EH (cell line): Measurements from ENCODE around the gene ZNF212.
"Not testable (repeated sequence)": the region's sequence is repeated elsewhere in the genome, so short reads cannot be mapped to it uniquely, and the experiment has no call there.

Source experiments
- DNase-seq: peaks from one replicate; pipeline ENCODE4 v3.0.0-alpha.2; 2015; ENCODE audit warnings: low read depth

Gene ZNF212

DNA sequence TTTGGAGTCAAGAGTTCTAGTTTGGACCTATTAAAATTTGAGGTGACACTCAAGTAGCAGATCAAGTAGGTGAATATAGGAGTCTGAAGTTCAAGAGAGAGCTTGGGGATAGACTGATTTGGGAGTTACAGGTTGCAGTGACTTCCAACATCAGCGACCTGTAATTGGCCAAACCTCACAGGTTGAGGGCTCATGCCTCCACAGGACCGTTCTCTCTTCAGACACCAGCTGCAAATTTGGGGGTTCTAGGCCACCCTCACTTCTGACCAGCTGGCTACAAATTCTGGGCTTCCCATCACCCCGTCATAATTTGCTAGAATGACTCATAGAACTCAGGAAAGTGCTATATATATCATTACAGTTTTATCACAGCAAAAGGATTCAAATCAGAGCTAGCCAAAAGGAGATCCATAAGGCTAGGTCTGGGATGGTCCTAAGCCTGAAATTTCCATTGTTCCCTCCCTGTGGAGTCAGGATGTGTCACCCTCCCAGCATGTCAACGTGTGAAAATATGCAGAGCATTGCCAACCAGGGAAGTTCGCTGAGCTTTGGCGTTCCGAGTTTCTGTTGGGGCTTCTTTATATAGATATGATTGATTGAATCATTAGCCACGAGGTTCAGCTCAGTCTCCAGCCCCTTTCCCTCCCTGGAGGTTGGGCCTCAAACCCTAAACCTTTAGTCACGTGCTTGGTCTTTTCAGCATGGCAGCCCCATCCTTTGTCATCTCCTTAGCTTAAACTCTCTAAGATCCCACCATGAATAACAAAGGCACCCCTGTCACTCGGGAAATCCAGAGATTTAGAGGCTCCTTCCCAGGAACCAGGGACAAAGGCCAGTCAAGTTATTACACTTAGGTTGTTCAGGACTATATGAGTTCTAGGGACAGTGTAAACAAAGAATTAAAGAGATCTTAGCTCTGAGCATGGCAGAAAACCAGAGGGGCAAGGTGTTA, 20.7 kb upstream of the ZNF212 start:
- DNase-seq = peak; percentile 34

- peak; percentile 96 for DNase-seq
Measured at GRCh38 chr7:149220534-149220933, 18.9 kb upstream of the ZNF212 start.

DNA sequence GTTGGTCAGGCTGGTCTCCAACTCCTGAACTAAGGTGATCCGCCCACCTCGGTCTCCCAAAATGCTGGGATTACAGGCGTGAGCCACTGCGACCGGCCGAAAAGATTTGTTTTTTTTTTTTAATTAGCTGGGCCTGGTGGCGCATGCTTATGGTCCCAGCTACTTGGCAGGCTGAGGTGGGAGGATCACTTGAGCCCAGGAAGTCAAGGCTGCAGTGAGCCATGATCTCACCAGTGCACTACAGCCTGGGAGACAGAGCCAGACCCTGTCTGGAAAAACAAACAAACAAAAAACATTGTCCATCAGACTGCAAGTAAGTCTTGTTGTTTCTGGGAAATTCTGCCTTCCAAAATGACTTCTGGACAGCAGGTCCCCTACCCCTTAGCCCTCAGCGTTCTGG, 16.3 kb upstream of the ZNF212 start:
- DNase-seq = no peak

DNA sequence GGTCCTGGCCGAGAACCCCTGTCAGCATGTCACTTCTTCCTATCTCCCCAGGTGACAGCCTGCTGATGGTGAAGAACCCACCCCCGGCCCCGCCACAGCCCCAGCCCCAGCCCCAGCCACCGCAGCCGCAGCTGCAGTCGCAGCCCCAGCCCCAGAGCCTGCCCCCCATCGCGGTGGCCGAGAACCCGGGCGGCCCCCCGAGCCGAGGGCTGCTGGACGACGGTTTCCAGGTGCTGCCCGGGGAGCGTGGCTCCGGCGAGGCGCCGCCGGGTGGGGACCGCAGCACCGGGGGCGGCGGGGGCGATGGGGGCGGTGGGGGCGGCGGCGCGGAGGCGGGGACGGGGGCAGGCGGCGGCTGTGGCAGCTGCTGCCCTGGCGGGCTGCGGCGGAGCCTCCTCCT, 15.7 kb upstream of the ZNF212 start:
- no peak for DNase-seq

DNA sequence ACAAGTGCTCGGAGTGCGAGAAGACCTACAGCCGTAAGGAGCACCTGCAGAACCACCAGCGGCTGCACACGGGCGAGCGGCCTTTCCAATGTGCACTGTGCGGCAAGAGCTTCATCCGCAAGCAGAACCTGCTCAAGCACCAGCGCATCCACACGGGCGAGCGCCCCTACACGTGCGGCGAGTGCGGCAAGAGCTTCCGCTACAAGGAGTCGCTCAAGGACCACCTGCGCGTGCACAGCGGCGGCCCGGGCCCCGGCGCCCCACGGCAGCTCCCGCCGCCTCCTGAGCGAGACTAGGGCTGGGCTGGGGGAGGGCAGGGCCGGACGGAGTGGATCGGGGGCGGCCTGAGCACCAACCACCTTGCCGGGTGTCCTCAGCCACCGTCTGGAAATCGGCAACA, 15.1 kb upstream of the ZNF212 start:
- no peak for DNase-seq

- DNase-seq = no peak
Measured at GRCh38 chr7:149225106-149225505, 14.3 kb upstream of the ZNF212 start.

GRCh38 chr7:149225656-149226055, 13.8 kb upstream of the ZNF212 start:
- DNase-seq = no peak

- not testable (repeated sequence) for DNase-seq
Measured at GRCh38 chr7:149226366-149226765, 13.1 kb upstream of the ZNF212 start.

GRCh38 chr7:149226840-149227494, 12.5 kb upstream of the ZNF212 start:
- DNase-seq = no peak

- no peak for DNase-seq
Measured at GRCh38 chr7:149228831-149229471, 10.5 kb upstream of the ZNF212 start.

GRCh38 chr7:149229526-149229925, 9.9 kb upstream of the ZNF212 start:
- DNase-seq = no peak

- no peak for DNase-seq
Measured at GRCh38 chr7:149232362-149232761, 7.1 kb upstream of the ZNF212 start.

- DNase-seq = peak; percentile 95
Measured at GRCh38 chr7:149233655-149234204, 5.7 kb upstream of the ZNF212 start.

DNA sequence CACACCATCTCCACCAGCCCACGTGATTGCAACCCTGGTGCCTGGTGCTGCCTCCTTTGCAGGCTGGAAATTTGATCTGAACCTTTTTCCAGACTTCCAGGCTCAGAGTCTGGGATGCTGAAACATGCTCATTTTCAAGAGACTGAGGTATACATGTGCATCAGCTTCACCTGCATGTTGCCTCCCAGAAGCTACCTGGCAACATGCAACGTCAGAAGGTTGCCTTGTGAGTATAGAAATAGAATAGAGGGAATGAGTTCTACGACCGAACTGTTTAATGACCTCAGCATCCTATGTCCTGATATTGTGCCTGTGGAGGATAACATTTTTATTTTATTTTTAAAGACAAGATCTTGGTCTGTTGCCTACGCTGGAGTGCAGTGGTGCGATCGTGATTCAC, 1.9 kb upstream of the ZNF212 start:
- DNase-seq = no peak

- no peak for DNase-seq
Measured at GRCh38 chr7:149238051-149238450, 1.4 kb upstream of the ZNF212 start.

DNA sequence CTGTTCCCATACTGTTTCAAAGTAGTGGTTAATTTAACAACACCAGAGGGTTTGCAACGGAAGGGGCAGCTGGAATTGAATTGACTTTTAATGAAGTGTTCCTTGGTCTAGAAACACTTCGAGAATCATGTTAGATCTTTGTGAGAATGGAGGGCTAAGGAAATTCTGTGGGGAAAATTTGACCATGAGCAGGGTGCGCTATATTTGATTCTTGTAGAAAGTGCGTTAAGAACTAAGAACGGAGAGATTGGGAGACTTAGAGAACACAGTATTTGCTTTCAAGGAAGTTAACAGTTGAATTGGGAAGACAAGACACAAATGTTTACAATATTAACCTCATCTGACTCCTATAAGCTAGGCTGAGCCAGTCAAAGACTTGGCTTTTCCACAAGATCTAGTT, 1.2 kb downstream of the ZNF212 start:
- DNase-seq = no peak

- DNase-seq = no peak
Measured at GRCh38 chr7:149241696-149242095, 2.2 kb downstream of the ZNF212 start.

DNA sequence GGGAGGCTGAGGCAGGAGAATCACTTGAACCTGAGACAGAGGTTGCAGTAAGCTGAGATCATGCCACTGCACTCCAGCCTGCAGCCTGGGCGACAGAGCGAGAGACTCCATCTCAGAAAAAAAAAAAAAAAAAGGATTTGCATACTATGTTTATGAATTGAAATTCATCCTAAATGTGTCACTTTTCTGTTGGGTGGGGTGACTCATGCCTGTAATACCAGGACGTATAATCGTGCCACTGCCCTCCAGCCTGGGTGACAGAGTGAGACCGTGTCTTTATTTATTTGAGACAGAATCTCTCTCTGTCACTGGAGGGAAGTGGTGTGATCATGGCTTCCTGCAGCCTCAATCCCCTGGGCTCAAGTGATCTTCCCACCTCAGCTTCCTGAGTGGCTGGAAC, 5.8 kb downstream of the ZNF212 start:
- DNase-seq = peak; percentile 77

GRCh38 chr7:149245744-149246143, 6.3 kb downstream of the ZNF212 start:
- no peak for DNase-seq

GRCh38 chr7:149248777-149249176, 9.3 kb downstream of the ZNF212 start:
- no peak for DNase-seq

DNA sequence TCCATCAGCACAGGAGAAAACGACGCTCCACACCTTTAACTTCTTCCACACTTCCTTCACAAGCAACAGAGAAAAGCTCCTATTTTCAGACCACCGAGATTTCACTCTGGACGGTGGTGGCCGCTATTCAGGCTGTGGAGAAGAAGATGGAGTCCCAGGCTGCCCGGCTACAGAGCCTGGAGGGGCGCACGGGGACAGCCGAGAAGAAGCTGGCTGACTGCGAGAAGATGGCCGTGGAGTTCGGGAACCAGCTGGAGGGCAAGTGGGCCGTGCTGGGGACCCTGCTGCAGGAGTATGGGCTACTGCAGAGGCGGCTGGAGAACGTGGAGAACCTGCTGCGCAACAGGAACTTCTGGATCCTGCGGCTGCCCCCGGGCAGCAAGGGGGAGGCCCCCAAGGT, 10.7 kb downstream of the ZNF212 start:
- not testable (repeated sequence) for DNase-seq

DNA sequence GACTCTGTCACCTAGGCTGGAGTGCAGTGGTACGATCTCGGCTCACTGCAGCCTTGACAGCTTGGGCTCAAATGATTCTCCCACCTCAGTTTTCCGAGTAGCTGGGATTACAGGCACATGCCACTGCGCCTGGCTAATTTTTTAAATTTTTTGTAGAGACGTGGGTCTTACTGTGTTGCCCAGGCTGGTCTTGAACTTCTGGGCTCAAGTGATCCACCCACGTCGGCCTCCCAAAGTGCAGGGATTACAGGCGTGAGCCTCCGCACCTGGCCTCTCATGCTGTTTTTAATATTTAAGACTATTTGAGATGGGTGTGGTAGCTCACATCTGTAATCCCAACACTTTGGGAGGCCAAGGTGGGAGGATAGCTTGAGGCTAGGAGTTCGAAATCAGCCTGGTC, 12.1 kb downstream of the ZNF212 start:
- not testable (repeated sequence) for DNase-seq

- no peak for DNase-seq
Measured at GRCh38 chr7:149252378-149252777, 12.9 kb downstream of the ZNF212 start.
